ENCODE results near the gene DMRT2.

GRCh38 chr9:1009101-1009707 is 41.0 kb upstream of the DMRT2 start:
- TF ChIP-seq SP1 (IDR thresholded peaks at IDR 0.05) (no peak), NFRKB (IDR thresholded peaks at IDR 0.05) (no peak), CTBP1 (IDR thresholded peaks at IDR 0.05; ENCODE audit: borderline replicate concordance) (no peak), ARNT (IDR thresholded peaks at IDR 0.05) (no peak), TARDBP (IDR thresholded peaks at IDR 0.05) (no peak), BHLHE40 (IDR thresholded peaks at IDR 0.05; ENCODE audit: borderline replicate concordance) (no peak), HDGF (IDR thresholded peaks at IDR 0.05; ENCODE audit: borderline replicate concordance) (no peak)

Data from HEK293T (cell line).